PFSK-1 (cell line): ENCODE results near the gene IGFBP5.

Experiments used
- FOXP2 ChIP-seq: optimal IDR thresholded peaks from 2 replicates; pipeline ENCODE3; 2011; ENCODE audit warnings: borderline replicate concordance, control low read depth, inconsistent platforms; ENCODE audit not compliant: insufficient read depth; ENCODE audit errors: extremely low read length, extremely low read depth
- POLR2AphosphoS5 ChIP-seq: IDR thresholded peaks from 2 replicates; pipeline ENCODE4 v1.6.1; 2012; ENCODE audit warnings: low read depth, mild to moderate bottlenecking, control low read depth, low read length, moderate library complexity
- SIN3A ChIP-seq: IDR thresholded peaks from 2 replicates; pipeline ENCODE4 v1.6.1; 2012; ENCODE audit warnings: mild to moderate bottlenecking, low read length, moderate library complexity, borderline replicate concordance; ENCODE audit not compliant: insufficient read depth
- TAF1 ChIP-seq: IDR thresholded peaks from 2 replicates; pipeline ENCODE4 v1.6.1; 2012; ENCODE audit warnings: low read length, control low read depth, borderline replicate concordance; ENCODE audit not compliant: insufficient read depth
- TF ChIP-seq, protein P1 (sequence below), 2 experiments: IDR thresholded peaks; 2 replicates each; pipeline versions ENCODE4 v1.6.1 to v1.8.0; 2011 to 2012; ENCODE audit warnings: low read depth in 2 of 2, low read length in 2 of 2, control low read depth in 1 of 2, inconsistent platforms in 1 of 2, mild to moderate bottlenecking in 1 of 2, moderate library complexity in 1 of 2; ENCODE audit not compliant: insufficient read depth in 1 of 2

GRCh38 chr2:216693414-216694080 lies 1.8 kb downstream of the IGFBP5 start:
- TF ChIP-seq SIN3A (no peak), POLR2AphosphoS5 (no peak), TAF1 (no peak), FOXP2 (no peak)
- TF ChIP-seq, protein P1, sequence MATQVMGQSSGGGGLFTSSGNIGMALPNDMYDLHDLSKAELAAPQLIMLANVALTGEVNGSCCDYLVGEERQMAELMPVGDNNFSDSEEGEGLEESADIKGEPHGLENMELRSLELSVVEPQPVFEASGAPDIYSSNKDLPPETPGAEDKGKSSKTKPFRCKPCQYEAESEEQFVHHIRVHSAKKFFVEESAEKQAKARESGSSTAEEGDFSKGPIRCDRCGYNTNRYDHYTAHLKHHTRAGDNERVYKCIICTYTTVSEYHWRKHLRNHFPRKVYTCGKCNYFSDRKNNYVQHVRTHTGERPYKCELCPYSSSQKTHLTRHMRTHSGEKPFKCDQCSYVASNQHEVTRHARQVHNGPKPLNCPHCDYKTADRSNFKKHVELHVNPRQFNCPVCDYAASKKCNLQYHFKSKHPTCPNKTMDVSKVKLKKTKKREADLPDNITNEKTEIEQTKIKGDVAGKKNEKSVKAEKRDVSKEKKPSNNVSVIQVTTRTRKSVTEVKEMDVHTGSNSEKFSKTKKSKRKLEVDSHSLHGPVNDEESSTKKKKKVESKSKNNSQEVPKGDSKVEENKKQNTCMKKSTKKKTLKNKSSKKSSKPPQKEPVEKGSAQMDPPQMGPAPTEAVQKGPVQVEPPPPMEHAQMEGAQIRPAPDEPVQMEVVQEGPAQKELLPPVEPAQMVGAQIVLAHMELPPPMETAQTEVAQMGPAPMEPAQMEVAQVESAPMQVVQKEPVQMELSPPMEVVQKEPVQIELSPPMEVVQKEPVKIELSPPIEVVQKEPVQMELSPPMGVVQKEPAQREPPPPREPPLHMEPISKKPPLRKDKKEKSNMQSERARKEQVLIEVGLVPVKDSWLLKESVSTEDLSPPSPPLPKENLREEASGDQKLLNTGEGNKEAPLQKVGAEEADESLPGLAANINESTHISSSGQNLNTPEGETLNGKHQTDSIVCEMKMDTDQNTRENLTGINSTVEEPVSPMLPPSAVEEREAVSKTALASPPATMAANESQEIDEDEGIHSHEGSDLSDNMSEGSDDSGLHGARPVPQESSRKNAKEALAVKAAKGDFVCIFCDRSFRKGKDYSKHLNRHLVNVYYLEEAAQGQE (IDR thresholded peaks at IDR 0.05; ENCODE audit: insufficient read depth in 1 of 2, low read depth in 2 of 2, low read length in 2 of 2), result no peak
